Heart left ventricle (tissue), 13 donors: Measurements from ENCODE around the gene PLPPR3.

Experiments
- CTCF ChIP-seq, 12 donors: fragments of 200-600 bp; sonication (generic) in 4 of 12; IDR thresholded peaks; one replicate each; pipeline versions ENCODE4 v1.5.0 to v1.8.0; 2018 to 2022; ENCODE audit warnings: antibody characterized with exemption in 12 of 12, mild to moderate bottlenecking in 5 of 12
- POLR2A ChIP-seq, 2 donors: fragments of 450-650 bp; IDR thresholded peaks; one replicate each; pipeline ENCODE4 v1.6.1; 2017; ENCODE audit warnings: antibody characterized with exemption in 2 of 2, mild to moderate bottlenecking in 2 of 2, moderate library complexity in 2 of 2
- donor health status: ischemic (EF 13 %, LVEDD 7.1; RV severe dilation, severe dysfunction).
- donor health status: DM: no; HTN: yes; CAD: no.
- donor health status: DM: no; HTN: no; CAD: no.
- donor health status: ischemic (EF 25% LVEDD 6.9; RV normal size, moderate dysfunction).
- donor health status: ischemic (EF 25% LVEDD 5.7; RV mildly dilated, moderate dysfunction).
- donor health status: ischemic (EF 35%, LVEDD 5.7; RV mildly dilated, moderate dysfunction).
- donor health status: nonischemic (EF 11% LVEDD 7.7; RV severe dilation, severe dysfunction).
- donor health status: DM: yes; HTN: yes; CAD: no.
- donor health status: PGD.
- donor health status: ischemic (EF 29% LVEDD 5.4; RV normal size, mild dysfunction).
- donor health status: nonischemic (EF 23%, LVEDD 6.1; RV moderate dilation, normal function).

DNA sequence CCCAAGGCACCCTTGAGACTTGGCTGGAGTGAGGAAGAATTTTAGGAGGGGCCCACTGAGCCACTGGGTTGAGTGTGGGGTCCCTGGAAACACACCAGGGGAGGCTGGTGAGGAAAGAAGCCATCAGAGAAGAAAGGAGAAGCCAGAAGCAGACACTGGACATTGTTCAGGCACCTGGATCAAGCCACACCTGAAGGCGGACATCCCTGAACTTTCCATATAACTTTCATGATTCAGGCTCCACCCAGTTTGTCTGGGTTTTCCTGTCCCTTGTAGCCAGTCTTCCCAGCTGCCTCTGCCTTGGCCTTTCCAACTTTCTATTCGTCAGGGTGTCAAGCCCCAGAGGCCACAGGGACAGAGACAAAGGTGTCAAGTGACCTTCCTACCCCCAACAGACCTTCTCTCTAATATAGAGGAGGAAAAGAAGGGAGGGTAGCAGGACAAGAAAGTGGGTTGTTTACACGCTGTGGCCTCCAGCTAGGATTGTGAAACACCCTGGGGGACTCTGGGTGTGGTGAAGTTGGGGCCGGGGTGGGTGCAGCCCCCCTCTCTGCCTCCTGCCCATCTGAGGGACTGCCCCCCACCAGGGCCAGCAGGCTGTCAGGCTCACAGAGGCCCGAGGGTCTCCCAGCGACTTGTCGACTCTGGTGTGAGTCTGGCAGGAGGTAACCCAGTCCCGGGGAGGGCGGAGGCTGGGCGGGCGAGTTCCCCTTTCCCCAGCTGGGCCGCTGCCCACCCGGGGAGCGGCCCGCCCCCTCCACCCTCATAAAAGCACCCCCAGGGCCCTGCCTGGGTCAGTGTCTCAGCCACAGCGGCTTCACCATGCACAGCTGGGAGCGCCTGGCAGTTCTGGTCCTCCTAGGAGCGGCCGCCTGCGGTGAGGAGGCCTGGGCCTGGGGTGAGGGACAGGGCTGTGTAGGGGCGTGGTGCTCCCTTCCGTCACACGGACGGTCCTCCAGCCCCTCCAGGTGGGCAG lies 37.4 kb upstream of the PLPPR3 start, which contains the start of gene CFD:
- TF ChIP-seq CTCF (IDR thresholded peaks at IDR 0.05) (no peak), POLR2A (IDR thresholded peaks at IDR 0.05) (peak in 1 of 2 donors; percentile 67)
